DND-41 (cell line): ENCODE data around the gene RETSAT.

Experiments used
- EZH2 ChIP-seq: IDR thresholded peaks from 3 replicates; pipeline ENCODE4 v1.6.1; 2012; ENCODE audit warnings: borderline replicate concordance, low read depth, mild to moderate bottlenecking, moderate library complexity, low read length, inconsistent platforms; ENCODE audit not compliant: severe bottlenecking
- TF ChIP-seq, protein P1 (sequence below): IDR thresholded peaks from 2 replicates; pipeline ENCODE4 v1.5.1; 2012; ENCODE audit warnings: borderline replicate concordance, low read length, moderate library complexity, mild to moderate bottlenecking; ENCODE audit not compliant: poor library complexity, severe bottlenecking; ENCODE audit errors: extremely low read depth

- TF ChIP-seq, protein P1, sequence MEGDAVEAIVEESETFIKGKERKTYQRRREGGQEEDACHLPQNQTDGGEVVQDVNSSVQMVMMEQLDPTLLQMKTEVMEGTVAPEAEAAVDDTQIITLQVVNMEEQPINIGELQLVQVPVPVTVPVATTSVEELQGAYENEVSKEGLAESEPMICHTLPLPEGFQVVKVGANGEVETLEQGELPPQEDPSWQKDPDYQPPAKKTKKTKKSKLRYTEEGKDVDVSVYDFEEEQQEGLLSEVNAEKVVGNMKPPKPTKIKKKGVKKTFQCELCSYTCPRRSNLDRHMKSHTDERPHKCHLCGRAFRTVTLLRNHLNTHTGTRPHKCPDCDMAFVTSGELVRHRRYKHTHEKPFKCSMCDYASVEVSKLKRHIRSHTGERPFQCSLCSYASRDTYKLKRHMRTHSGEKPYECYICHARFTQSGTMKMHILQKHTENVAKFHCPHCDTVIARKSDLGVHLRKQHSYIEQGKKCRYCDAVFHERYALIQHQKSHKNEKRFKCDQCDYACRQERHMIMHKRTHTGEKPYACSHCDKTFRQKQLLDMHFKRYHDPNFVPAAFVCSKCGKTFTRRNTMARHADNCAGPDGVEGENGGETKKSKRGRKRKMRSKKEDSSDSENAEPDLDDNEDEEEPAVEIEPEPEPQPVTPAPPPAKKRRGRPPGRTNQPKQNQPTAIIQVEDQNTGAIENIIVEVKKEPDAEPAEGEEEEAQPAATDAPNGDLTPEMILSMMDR = no peak
- TF ChIP-seq EZH2 = no peak
These were observed 45.3 kb downstream of the RETSAT start for GRCh38 chr2:85308896-85309555.
